ENCODE results near the gene UNC119B.
"Not testable (repeated sequence)": the region's sequence is repeated elsewhere in the genome, so short reads cannot be mapped to it uniquely, and the experiment has no call there.

The UNC119B gene

DNA sequence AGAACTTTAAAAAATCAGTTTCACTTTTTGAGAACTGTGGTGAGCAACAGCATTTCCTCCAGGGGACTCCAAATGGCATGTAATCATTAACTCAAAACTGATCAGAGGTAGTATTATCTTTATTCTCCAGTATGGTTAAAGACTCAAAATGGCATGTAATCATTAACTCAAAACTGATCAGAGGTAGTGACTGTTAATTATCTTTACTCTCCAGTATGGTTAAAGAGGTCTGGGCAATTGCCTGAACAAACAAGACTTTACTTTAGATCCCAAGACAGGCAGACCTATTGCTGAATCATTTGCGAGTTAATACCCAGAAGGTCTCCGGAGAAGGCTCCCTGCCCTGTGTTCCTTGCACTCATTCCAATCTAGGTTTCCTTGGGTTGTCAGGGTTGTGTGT lies 8.8 kb downstream of the UNC119B start:
- no peak for DNase-seq (ENCODE audit: low read depth in 3 of 3)

GRCh38 chr12:120719496-120720233 lies 9.4 kb downstream of the UNC119B start:
- no peak for DNase-seq (ENCODE audit: low read depth in 3 of 3)

- no peak for DNase-seq (ENCODE audit: low read depth in 3 of 3)
These were observed 10.2 kb downstream of the UNC119B start for GRCh38 chr12:120720234-120720986.

GRCh38 chr12:120720987-120721801 lies 10.9 kb downstream of the UNC119B start:
- no peak for DNase-seq (ENCODE audit: low read depth in 3 of 3)

DNA sequence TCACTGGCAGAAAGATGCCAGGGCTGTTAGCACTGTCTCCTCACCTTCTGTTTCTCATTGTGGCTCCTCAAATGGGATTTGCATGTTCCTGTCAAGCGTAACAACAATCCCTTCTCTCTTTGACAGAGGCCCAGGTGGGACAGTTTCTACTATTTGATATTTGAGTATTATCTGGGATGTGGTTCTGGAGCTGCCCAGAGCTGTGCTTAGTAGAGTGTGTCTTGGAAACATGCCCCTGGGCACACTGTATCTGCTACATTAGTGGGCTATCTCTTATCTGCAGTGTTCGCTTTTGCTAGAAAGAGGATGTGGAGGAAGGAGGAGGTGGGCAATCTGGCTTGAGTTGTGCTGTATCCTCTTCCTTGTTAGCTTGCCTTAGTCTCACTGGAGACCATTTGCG lies 11.6 kb downstream of the UNC119B start:
- no peak for DNase-seq (ENCODE audit: low read depth in 3 of 3)

- DNase-seq (ENCODE audit: low read depth in 3 of 3): no peak
These were observed 12.5 kb downstream of the UNC119B start for GRCh38 chr12:120722784-120723183.

- DNase-seq (ENCODE audit: low read depth in 3 of 3): no peak
These were observed 14.5 kb downstream of the UNC119B start for GRCh38 chr12:120724720-120725119.

DNA sequence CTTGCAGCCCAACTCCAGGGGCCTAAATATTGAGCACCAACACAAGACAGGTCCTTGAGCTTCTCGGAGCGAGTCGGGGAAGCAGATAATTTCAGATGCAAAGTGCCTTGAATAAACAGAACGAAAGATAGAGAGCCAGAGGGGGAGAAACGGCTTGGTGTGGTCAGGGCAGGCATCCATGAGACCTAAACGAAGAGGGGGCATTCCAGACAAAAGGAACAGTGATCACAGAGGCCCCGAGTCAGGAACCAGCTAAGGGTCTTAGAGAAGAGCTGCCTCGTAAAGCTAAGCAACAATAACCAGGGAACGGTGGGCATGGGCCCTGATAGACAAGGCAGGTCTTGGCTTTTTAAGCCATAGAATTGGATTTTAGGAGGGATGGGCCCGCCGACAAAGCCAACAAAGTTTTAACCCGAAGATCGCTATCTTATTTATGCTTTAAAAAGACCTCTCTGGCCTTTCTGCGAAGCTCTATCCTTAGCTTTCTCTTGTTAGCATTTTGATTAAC lies 14.9 kb downstream of the UNC119B start:
- DNase-seq (ENCODE audit: low read depth in 3 of 3): no peak

DNA sequence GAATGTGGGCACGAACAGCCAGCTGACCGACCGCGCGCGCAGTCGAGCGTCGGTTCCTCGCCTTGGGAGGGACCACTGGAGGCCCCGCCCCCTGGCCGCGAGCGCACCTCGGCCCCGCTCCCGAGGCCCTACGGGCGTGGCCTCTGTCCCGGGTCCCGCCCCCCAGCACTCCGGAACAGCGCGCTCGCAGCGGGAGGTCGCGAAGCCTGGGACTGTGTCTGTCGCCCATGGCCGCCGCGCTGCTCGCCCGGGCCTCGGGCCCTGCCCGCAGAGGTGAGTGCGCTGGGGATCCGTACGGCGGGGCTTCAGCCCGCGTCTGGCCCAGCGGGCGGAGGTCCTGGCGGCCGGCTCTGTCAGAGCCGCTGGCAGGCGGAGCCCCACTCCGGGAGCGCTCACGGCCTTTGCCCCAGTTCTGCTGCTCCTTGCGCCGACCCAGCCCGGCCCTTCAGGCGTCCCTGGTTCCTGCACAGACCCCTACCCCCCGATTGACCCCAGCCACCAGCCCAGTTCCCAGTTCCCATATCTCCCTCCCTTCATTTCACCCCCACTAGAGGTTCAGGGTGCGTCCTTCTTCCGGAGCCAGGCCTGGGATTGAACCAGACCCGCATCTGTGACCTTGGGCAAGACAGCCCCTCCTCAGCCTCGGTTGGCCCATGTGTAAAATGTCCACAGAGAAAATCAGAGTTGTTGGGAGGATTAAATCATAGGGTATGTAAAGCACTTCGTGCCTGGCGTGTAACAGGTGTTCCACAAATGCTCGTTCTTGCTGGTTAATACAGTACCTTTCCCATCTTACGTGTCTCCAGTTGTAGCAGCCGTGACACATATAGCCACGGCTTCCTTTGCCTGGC lies 15.6 kb downstream of the UNC119B start, which contains the start of gene ACADS:
ACADS (plus strand) TSS at position 168 of the 851 bp plus-strand sequence; CDS start at position 228, 60 bp downstream.
- DNase-seq (ENCODE audit: low read depth in 3 of 3): peak; percentile 76 to 90 (median 79)

DNA sequence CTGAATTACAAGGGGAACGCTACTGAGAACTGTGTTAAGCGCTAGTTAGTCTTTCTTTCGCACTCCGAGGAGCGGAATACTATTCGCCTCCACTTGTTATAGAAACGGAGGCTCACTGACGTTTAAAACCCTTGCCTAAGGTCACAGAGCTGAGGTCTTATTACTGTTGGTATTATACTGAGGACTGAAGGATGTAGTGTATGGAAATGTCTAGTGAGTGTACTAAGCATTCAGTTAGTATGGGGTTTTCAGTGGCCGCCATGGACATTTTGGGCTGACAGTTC lies 16.2 kb downstream of the UNC119B start:
- DNase-seq (ENCODE audit: low read depth in 3 of 3): no peak

- DNase-seq (ENCODE audit: low read depth in 3 of 3): no peak
These were observed 16.7 kb downstream of the UNC119B start for GRCh38 chr12:120726961-120727360.

GRCh38 chr12:120732198-120732597 lies 21.9 kb downstream of the UNC119B start:
- not testable (repeated sequence) for DNase-seq (ENCODE audit: low read depth in 3 of 3)

- no peak for DNase-seq (ENCODE audit: low read depth in 3 of 3)
These were observed 23.3 kb downstream of the UNC119B start for GRCh38 chr12:120733574-120733973.

- no peak for DNase-seq (ENCODE audit: low read depth in 3 of 3)
These were observed 24.0 kb downstream of the UNC119B start for GRCh38 chr12:120734210-120734609.

DNA sequence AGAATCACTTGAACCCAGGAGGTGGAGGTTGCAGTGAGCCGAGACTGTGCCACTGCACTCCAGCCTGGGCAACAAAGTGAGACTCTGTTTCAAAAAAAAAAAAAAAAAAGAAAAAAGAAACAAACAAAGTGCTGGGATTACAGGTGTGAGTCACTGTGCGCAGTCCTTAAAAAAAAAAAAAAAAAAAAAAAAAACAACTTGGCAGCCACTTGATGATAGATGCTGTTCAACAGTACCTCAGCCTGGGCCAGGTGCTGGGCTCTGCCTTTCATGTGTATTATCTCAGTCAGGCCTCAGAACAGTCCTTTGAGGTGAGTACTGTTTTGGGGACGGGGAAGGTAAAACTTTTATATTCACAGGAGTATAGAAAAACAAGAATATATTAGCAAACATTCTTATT lies 24.9 kb downstream of the UNC119B start:
- no peak for DNase-seq (ENCODE audit: low read depth in 3 of 3)

DNA sequence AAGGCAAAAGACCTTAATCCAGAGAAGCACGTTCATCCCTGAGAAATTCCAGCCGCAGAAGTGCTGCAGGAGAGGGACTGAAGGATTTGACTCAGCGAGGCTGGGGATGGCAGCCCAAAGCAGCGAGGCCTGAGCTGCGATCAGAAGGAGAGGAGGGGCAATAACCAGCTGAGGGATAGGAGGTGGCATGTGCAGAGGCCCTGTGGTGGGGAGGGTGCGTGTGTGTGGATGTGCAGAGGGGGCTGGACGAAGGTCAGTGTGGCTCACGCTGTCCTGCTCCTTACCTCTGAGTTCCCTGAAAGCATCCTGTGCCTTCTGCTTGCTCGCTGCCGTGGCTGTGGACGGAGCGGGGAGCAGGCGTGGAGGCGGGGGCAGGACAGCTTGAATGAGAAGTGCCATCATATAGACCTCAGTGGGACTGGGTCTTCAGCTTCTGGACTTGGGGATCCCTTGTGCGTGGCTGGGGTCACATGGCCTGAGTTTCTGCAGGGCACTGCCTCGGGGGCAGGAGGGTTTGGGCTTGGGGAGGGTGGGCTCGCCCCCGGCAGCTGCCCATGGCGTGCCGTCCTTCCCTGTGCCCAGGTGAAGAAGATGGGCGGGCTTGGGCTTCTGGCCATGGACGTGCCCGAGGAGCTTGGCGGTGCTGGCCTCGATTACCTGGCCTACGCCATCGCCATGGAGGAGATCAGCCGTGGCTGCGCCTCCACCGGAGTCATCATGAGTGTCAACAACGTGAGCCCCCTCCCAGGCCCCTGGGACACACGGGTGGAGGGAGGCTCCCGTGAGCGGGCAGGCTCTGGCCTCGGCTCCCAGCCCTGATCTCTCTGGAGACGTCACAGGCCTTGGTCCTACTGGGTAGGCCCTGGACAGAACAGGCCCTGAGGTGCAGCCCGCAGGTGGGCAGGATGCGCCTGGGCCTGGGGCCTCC lies 26.4 kb downstream of the UNC119B start:
- DNase-seq (ENCODE audit: low read depth in 3 of 3): no peak

GRCh38 chr12:120737557-120738251 lies 27.4 kb downstream of the UNC119B start:
- no peak for DNase-seq (ENCODE audit: low read depth in 3 of 3)

DNA sequence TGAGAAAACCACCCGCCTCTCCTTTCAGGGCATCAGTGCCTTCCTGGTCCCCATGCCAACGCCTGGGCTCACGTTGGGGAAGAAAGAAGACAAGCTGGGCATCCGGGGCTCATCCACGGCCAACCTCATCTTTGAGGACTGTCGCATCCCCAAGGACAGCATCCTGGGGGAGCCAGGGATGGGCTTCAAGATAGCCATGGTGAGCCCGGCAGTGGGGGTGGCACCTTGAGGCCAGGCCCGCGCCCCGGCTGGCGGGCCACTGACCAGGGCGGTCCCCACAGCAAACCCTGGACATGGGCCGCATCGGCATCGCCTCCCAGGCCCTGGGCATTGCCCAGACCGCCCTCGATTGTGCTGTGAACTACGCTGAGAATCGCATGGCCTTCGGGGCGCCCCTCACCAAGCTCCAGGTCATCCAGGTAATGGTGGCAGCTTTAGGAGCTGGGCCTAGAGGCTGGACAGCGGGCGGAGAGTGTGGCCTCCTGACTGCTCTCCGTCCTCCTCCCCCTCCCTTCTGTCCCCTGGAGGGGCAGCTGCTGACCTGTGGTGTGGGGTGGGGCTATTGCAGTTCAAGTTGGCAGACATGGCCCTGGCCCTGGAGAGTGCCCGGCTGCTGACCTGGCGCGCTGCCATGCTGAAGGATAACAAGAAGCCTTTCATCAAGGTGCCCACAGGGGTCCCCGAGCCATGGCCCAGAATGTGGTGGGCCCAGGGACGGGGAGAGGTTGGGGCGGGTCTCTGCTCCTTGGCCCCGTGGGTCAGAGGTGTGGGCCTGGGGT lies 28.2 kb downstream of the UNC119B start:
- DNase-seq (ENCODE audit: low read depth in 3 of 3): no peak

Data from stimulated activated CD4-positive, alpha-beta T cell treated with anti-CD3 and anti-CD28 coated beads, TNF-alpha, amount 100 ng/mL, for 4 hours (primary cell).